H1 (cell line): Measurements from ENCODE around the gene CALCR. TPM values are rescaled to one million over a fixed set of nuclear protein-coding genes. Genes with fewer than 3 reads are reported as not detected.

Experiments
- ATF2 ChIP-seq: IDR thresholded peaks from 2 replicates; pipeline ENCODE4 v1.6.1; 2012; ENCODE audit warnings: low read length, inconsistent platforms
- EGR1 ChIP-seq: IDR thresholded peaks from 2 replicates; pipeline ENCODE4 v1.6.1; 2011; ENCODE audit warnings: low read depth, low read length, borderline replicate concordance
- KDM4A ChIP-seq: IDR thresholded peaks from one replicate; pipeline ENCODE4 v1.7.1; 2012; ENCODE audit warnings: low read depth, mild to moderate bottlenecking, moderate library complexity, low read length, inconsistent platforms; ENCODE audit not compliant: severe bottlenecking
- PHF8 ChIP-seq: fragments of 200-600 bp; sonication (generic); conservative IDR thresholded peaks from 2 replicates; pipeline ENCODE4 v1.7.1; 2012; ENCODE audit warnings: low read depth, mild to moderate bottlenecking, inconsistent platforms, low read length, moderate library complexity
- polyA plus RNA-seq, 7 experiments: library from polyadenylated mRNA; depleted of rRNA in 3 of 7; stranded (reverse) in 5 of 7; unstranded in 2 of 7; fragments of >200 nt in 5 of 7; fragments of 200-250 nt in 2 of 7; gene quantifications; 1 replicate in 5 of 7; 2 replicates in 1 of 7; 4 replicates in 1 of 7; pipeline versions ENCODE4 v1.2.1 to v1.2.3, GENCODE V29; 2011 to 2013; ENCODE audit warnings: missing spikeins in 2 of 7, mixed read lengths in 2 of 7
- total RNA-seq: library from RNA; stranded (reverse); fragmentation: NEBNext Ultra II Directional; extraction: Animal tissue kit (Norgen Biotek cat#: 25700); gene quantifications from 2 replicates; pipeline ENCODE4 v1.2.1, GENCODE V29; 2021

The CALCR gene
- total and polyA plus RNA-seq, 2 of the 8 experiments (the other 6 are each of a cell fraction or from before 2014, with no cell fraction given) = 1.0 to 3.6 TPM

- no peak for TF ChIP-seq ATF2
- no peak for TF ChIP-seq PHF8
- no peak for TF ChIP-seq EGR1
- no peak for TF ChIP-seq KDM4A
Observed at GRCh38 chr7:93378131-93378760, 196.3 kb downstream of the CALCR start (continued).
